Measurements from ENCODE around the gene CSAD.

CSAD gene

GRCh38 chr12:53160000-53160399 is 20.7 kb downstream of the CSAD start:
- no peak overlapping the region for H3K4me3 ChIP-seq (ENCODE audit: low read depth, low read length)
- peak; percentile 6 for TF ChIP-seq CTCF (IDR thresholded peaks at IDR 0.05; ENCODE audit: low read depth, low read length, missing control alignments)
- DNase-seq (ENCODE audit: low read depth): no peak

GRCh38 chr12:53159195-53159839 is 21.4 kb downstream of the CSAD start:
- DNase-seq (ENCODE audit: low read depth): peak; percentile 71
- no peak overlapping the region for H3K4me3 ChIP-seq (ENCODE audit: low read depth, low read length)
- TF ChIP-seq CTCF (IDR thresholded peaks at IDR 0.05; ENCODE audit: low read depth, low read length, missing control alignments): peak; percentile 100

- no peak overlapping the region for H3K4me3 ChIP-seq (ENCODE audit: low read depth, low read length)
- TF ChIP-seq CTCF (IDR thresholded peaks at IDR 0.05; ENCODE audit: low read depth, low read length, missing control alignments): no peak
- DNase-seq (ENCODE audit: low read depth): no peak
Observed at GRCh38 chr12:53152390-53152789, 28.3 kb downstream of the CSAD start.

- no peak overlapping the region for H3K4me3 ChIP-seq (ENCODE audit: low read depth, low read length)
- DNase-seq (ENCODE audit: low read depth): no peak
- no peak for TF ChIP-seq CTCF (IDR thresholded peaks at IDR 0.05; ENCODE audit: low read depth, low read length, missing control alignments)
Observed at GRCh38 chr12:53151039-53151438, 29.7 kb downstream of the CSAD start.

GRCh38 chr12:53147653-53148052 is 33.1 kb downstream of the CSAD start:
- no peak for TF ChIP-seq CTCF (IDR thresholded peaks at IDR 0.05; ENCODE audit: low read depth, low read length, missing control alignments)
- no peak overlapping the region for H3K4me3 ChIP-seq (ENCODE audit: low read depth, low read length)
- no peak for DNase-seq (ENCODE audit: low read depth)

GRCh38 chr12:53147181-53147580 is 33.5 kb downstream of the CSAD start:
- no peak for TF ChIP-seq CTCF (IDR thresholded peaks at IDR 0.05; ENCODE audit: low read depth, low read length, missing control alignments)
- H3K4me3 ChIP-seq (ENCODE audit: low read depth, low read length): no peak overlapping the region
- no peak for DNase-seq (ENCODE audit: low read depth)

Data from GM12864 (cell line).